ENCODE measurements around the gene PPFIA2.

PPFIA2 gene

GRCh38 chr12:81370456-81370855, 388.7 kb downstream of the PPFIA2 start:
- TF ChIP-seq, protein P1, sequence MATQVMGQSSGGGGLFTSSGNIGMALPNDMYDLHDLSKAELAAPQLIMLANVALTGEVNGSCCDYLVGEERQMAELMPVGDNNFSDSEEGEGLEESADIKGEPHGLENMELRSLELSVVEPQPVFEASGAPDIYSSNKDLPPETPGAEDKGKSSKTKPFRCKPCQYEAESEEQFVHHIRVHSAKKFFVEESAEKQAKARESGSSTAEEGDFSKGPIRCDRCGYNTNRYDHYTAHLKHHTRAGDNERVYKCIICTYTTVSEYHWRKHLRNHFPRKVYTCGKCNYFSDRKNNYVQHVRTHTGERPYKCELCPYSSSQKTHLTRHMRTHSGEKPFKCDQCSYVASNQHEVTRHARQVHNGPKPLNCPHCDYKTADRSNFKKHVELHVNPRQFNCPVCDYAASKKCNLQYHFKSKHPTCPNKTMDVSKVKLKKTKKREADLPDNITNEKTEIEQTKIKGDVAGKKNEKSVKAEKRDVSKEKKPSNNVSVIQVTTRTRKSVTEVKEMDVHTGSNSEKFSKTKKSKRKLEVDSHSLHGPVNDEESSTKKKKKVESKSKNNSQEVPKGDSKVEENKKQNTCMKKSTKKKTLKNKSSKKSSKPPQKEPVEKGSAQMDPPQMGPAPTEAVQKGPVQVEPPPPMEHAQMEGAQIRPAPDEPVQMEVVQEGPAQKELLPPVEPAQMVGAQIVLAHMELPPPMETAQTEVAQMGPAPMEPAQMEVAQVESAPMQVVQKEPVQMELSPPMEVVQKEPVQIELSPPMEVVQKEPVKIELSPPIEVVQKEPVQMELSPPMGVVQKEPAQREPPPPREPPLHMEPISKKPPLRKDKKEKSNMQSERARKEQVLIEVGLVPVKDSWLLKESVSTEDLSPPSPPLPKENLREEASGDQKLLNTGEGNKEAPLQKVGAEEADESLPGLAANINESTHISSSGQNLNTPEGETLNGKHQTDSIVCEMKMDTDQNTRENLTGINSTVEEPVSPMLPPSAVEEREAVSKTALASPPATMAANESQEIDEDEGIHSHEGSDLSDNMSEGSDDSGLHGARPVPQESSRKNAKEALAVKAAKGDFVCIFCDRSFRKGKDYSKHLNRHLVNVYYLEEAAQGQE (IDR thresholded peaks at IDR 0.05; ENCODE audit: insufficient read depth in 1 of 2, low read depth in 2 of 2, low read length in 2 of 2): no peak
- TF ChIP-seq SIN3A (IDR thresholded peaks at IDR 0.05; ENCODE audit: borderline replicate concordance, insufficient read depth, low read length) (no peak), FOXP2 (optimal IDR thresholded peaks at IDR 0.05; ENCODE audit: borderline replicate concordance, extremely low read depth, extremely low read length, insufficient read depth) (no peak), POLR2AphosphoS5 (IDR thresholded peaks at IDR 0.05; ENCODE audit: low read depth, low read length) (no peak), TAF1 (IDR thresholded peaks at IDR 0.05; ENCODE audit: borderline replicate concordance, insufficient read depth, low read length) (no peak)

DNA sequence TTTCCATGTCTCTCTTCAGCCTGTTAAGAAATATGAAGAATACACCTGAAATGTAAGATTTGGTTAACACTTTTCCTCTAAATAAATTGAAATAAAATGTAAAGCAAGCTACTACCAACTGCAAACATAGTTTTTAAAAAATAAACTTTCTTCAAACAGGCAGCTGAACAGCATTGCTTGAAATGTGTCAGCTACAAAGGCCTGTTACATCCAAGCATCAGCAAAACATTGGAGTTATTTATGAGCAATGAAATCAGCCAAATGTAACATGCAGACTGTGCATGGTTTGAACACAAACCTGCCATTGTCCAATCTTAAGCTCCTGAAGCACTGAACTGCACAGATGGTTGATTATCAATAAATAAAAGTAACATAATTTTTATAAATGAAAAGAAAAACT, 390.0 kb downstream of the PPFIA2 start:
- TF ChIP-seq FOXP2 (optimal IDR thresholded peaks at IDR 0.05; ENCODE audit: borderline replicate concordance, extremely low read depth, extremely low read length, insufficient read depth): no peak
- no peak for TF ChIP-seq POLR2AphosphoS5 (IDR thresholded peaks at IDR 0.05; ENCODE audit: low read depth, low read length)
- no peak for TF ChIP-seq SIN3A (IDR thresholded peaks at IDR 0.05; ENCODE audit: borderline replicate concordance, insufficient read depth, low read length)
- TF ChIP-seq, protein P1 (IDR thresholded peaks at IDR 0.05; ENCODE audit: insufficient read depth in 1 of 2, low read depth in 2 of 2, low read length in 2 of 2): no peak
- no peak for TF ChIP-seq TAF1 (IDR thresholded peaks at IDR 0.05; ENCODE audit: borderline replicate concordance, insufficient read depth, low read length)

DNA sequence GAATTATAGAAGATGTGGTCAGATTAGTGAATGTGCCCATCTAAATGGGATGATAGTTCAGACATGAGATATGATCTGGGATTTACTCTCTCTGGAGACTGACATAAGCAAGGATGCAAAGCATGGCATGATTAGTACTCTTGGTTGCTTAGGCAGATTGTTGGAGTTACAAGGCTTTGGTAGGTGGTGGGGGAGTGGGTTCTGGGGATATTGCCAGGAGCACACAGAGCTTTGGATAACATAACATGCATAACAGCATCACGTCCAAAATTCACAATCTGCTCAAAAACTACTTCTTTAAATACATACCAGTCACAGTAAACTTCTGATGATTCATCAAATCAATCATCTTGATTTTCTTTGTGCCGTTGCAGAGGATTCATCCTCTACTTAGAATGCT, 393.9 kb downstream of the PPFIA2 start:
- TF ChIP-seq FOXP2 (optimal IDR thresholded peaks at IDR 0.05; ENCODE audit: borderline replicate concordance, extremely low read depth, extremely low read length, insufficient read depth) (no peak), POLR2AphosphoS5 (IDR thresholded peaks at IDR 0.05; ENCODE audit: low read depth, low read length) (no peak), TAF1 (IDR thresholded peaks at IDR 0.05; ENCODE audit: borderline replicate concordance, insufficient read depth, low read length) (no peak), SIN3A (IDR thresholded peaks at IDR 0.05; ENCODE audit: borderline replicate concordance, insufficient read depth, low read length) (no peak)
- TF ChIP-seq, protein P1 (IDR thresholded peaks at IDR 0.05; ENCODE audit: insufficient read depth in 1 of 2, low read depth in 2 of 2, low read length in 2 of 2): no peak

DNA sequence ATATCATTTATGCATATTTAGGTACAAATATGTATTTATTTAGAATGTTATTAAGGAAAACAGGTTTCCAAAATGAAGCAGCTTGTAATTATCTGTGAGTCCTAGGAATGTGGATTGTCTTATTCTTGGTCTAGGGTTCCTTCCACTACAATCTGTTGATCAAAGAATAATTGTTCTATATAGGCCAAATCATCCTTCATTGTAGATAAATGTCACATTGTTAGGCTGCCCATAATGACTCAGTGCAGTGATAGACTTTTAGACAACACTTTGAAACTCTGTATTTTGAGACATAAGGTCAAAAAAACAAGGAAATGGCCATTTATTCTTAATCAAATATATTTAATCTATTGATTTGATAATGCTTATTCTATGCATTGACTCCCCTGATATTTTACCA, 398.2 kb downstream of the PPFIA2 start:
- TF ChIP-seq SIN3A (IDR thresholded peaks at IDR 0.05; ENCODE audit: borderline replicate concordance, insufficient read depth, low read length): no peak
- no peak for TF ChIP-seq FOXP2 (optimal IDR thresholded peaks at IDR 0.05; ENCODE audit: borderline replicate concordance, extremely low read depth, extremely low read length, insufficient read depth)
- TF ChIP-seq POLR2AphosphoS5 (IDR thresholded peaks at IDR 0.05; ENCODE audit: low read depth, low read length): no peak
- TF ChIP-seq TAF1 (IDR thresholded peaks at IDR 0.05; ENCODE audit: borderline replicate concordance, insufficient read depth, low read length): no peak
- TF ChIP-seq, protein P1 (IDR thresholded peaks at IDR 0.05; ENCODE audit: insufficient read depth in 1 of 2, low read depth in 2 of 2, low read length in 2 of 2): no peak

- TF ChIP-seq FOXP2 (optimal IDR thresholded peaks at IDR 0.05; ENCODE audit: borderline replicate concordance, extremely low read depth, extremely low read length, insufficient read depth): no peak
Observed at GRCh38 chr12:81359736-81360135, 399.4 kb downstream of the PPFIA2 start.
